H1 (cell line): ENCODE results near the gene SMPDL3B. TPM values are rescaled to one million over a fixed set of nuclear protein-coding genes. Genes with fewer than 3 reads are reported as not detected.

ENCODE experiments used
- CTCF ChIA-PET: fragments of 300-600 bp; sonication (Branson Sonifier 250); formaldehyde crosslinking; loops from one replicate; lab custom pipeline; 2021; ENCODE audit not compliant: partially characterized antibody; lab: Charles Lee
- POLR2A ChIA-PET: fragments of 300-600 bp; sonication (Branson Sonifier 250); formaldehyde crosslinking; loops from one replicate; lab custom pipeline; 2021; ENCODE audit warnings: inconsistent platforms; ENCODE audit not compliant: partially characterized antibody; lab: Charles Lee
- DNase-seq, 2 experiments: peaks; one replicate each; pipeline versions ENCODE4 v3.0.0 to v3.0.0-alpha.2; 2010 to 2022; ENCODE audit warnings: low spot score in 2 of 2, low read depth in 1 of 2, mixed read lengths in 1 of 2
- FAIRE-seq: peaks from 2 replicates; lab custom pipeline; 2011; peaks lifted over from hg19 to GRCh38; lab: Jason Lieb, UNC
- H2AFZ ChIP-seq: 2 replicates; pipeline ENCODE4 v1.8.1; 2012; ENCODE audit warnings: low read length, inconsistent platforms
- H2AK5ac ChIP-seq: 2 replicates; pipeline ENCODE4 v1.6.1; 2013; ENCODE audit warnings: low read depth, low read length
- H2BK120ac ChIP-seq: replicated peaks from 2 replicates; pipeline ENCODE3; 2013; ENCODE audit warnings: low read depth, low read length, inconsistent platforms
- H2BK12ac ChIP-seq: 2 replicates; pipeline ENCODE4 v1.6.1; 2013; ENCODE audit warnings: low read depth, low read length
- H2BK15ac ChIP-seq: 2 replicates; pipeline ENCODE4 v1.6.1; 2013; ENCODE audit warnings: low read length
- H2BK20ac ChIP-seq: 2 replicates; pipeline ENCODE4 v1.6.1; 2013; ENCODE audit warnings: low read length
- H2BK5ac ChIP-seq: 2 replicates; pipeline ENCODE4 v1.6.1; 2013; ENCODE audit warnings: low read depth, low read length
- H3K14ac ChIP-seq: 2 replicates; pipeline ENCODE4 v1.6.1; 2013; ENCODE audit warnings: inconsistent platforms; ENCODE audit not compliant: insufficient read length
- H3K18ac ChIP-seq: 2 replicates; pipeline ENCODE4 v1.6.1; 2013; ENCODE audit warnings: low read length; ENCODE audit errors: extremely low read depth
- H3K23ac ChIP-seq: 2 replicates; pipeline ENCODE4 v1.6.1; 2013; ENCODE audit warnings: inconsistent platforms; ENCODE audit not compliant: insufficient read length
- H3K23me2 ChIP-seq: 2 replicates; pipeline ENCODE4 v1.6.1; 2013; ENCODE audit warnings: low read depth, low read length
- H3K27ac ChIP-seq: 2 replicates; pipeline ENCODE4 v1.6.1; 2011; ENCODE audit warnings: low read depth, low read length, inconsistent platforms
- H3K27me3 ChIP-seq, 4 experiments: replicated peaks in 1 of 4; 1 replicate in 1 of 4; 2 replicates in 3 of 4; pipeline versions ENCODE4 v1.6.1 to v1.8.1; 2011 to 2013; ENCODE audit warnings: low read length in 3 of 4, mild to moderate bottlenecking in 3 of 4, inconsistent platforms in 2 of 4, mixed read lengths in 2 of 4, moderate library complexity in 1 of 4; ENCODE audit not compliant: control insufficient read depth in 3 of 4, insufficient read depth in 3 of 4; ENCODE audit errors: extremely low read depth in 1 of 4
- H3K36me3 ChIP-seq, 4 experiments: 2 replicates each; pipeline versions ENCODE4 v1.6.1 to v1.8.1; 2011 to 2013; ENCODE audit warnings: mild to moderate bottlenecking in 4 of 4, low read length in 3 of 4, moderate library complexity in 2 of 4, control low read depth in 1 of 4, inconsistent platforms in 1 of 4; ENCODE audit not compliant: insufficient read depth in 4 of 4, control insufficient read depth in 2 of 4
- H3K4ac ChIP-seq: replicated peaks from 2 replicates; pipeline ENCODE3; 2013; ENCODE audit warnings: low read length, low read depth, mixed read lengths, inconsistent platforms; ENCODE audit not compliant: insufficient read length
- H3K4me1 ChIP-seq, 4 experiments: replicated peaks in 1 of 4; 1 replicate in 1 of 4; 2 replicates in 3 of 4; pipeline versions ENCODE4 v1.6.1 to v1.8.1; 2011 to 2013; ENCODE audit warnings: low read length in 3 of 4, inconsistent platforms in 2 of 4, mixed read lengths in 1 of 4; ENCODE audit not compliant: insufficient read depth in 4 of 4, control insufficient read depth in 3 of 4
- H3K4me2 ChIP-seq, 2 experiments: 2 replicates each; pipeline versions ENCODE4 v1.6.1 to v1.8.1; 2011 to 2013; ENCODE audit warnings: low read depth in 2 of 2, low read length in 2 of 2, control low read depth in 1 of 2, inconsistent platforms in 1 of 2, mild to moderate bottlenecking in 1 of 2; ENCODE audit not compliant: insufficient read depth in 1 of 2
- H3K4me3 ChIP-seq, 4 experiments: fragments of 200-600, 300-600 bp in 1 of 4; sonication (generic), shearing (Covaris generic), sonication (Bioruptor Twin) in 1 of 4; 2 replicates each; pipeline versions ENCODE4 v1.5.1 to v1.8.1; 2011 to 2016; ENCODE audit warnings: low read length in 4 of 4, low read depth in 3 of 4, control low read depth in 2 of 4, inconsistent platforms in 2 of 4, mild to moderate bottlenecking in 2 of 4, mixed read lengths in 1 of 4, moderate library complexity in 1 of 4; ENCODE audit not compliant: insufficient read depth in 2 of 4; ENCODE audit errors: extremely low read depth in 1 of 4
- H3K56ac ChIP-seq: replicated peaks from 2 replicates; pipeline ENCODE3; 2013; ENCODE audit warnings: low read depth, mild to moderate bottlenecking, mixed read lengths, low read length, inconsistent platforms; ENCODE audit not compliant: insufficient read length
- H3K79me1 ChIP-seq: 2 replicates; pipeline ENCODE4 v1.6.1; 2013; ENCODE audit warnings: low read depth, low read length, control low read depth
- H3K79me2 ChIP-seq, 2 experiments: 2 replicates each; pipeline versions ENCODE4 v1.6.1 to v1.8.1; 2012 to 2013; ENCODE audit warnings: low read length in 2 of 2, mild to moderate bottlenecking in 2 of 2, inconsistent platforms in 1 of 2; ENCODE audit not compliant: insufficient read depth in 2 of 2, control insufficient read depth in 1 of 2
- H3K9ac ChIP-seq, 4 experiments: replicated peaks in 1 of 4; 1 replicate in 1 of 4; 2 replicates in 3 of 4; pipeline versions ENCODE4 v1.6.1 to v1.8.1; 2011 to 2013; ENCODE audit warnings: low read depth in 3 of 4, low read length in 3 of 4, control low read depth in 2 of 4, mild to moderate bottlenecking in 2 of 4, moderate library complexity in 2 of 4, inconsistent platforms in 1 of 4; ENCODE audit errors: extremely low read depth in 1 of 4
- H3K9me3 ChIP-seq, 2 experiments: 2 replicates each; pipeline versions ENCODE4 v1.6.1 to v1.8.1; 2012 to 2013; ENCODE audit warnings: mild to moderate bottlenecking in 2 of 2, moderate library complexity in 2 of 2, control low read depth in 1 of 2, inconsistent platforms in 1 of 2, low read depth in 1 of 2, low read length in 1 of 2, mixed read lengths in 1 of 2; ENCODE audit not compliant: insufficient read depth in 2 of 2
- H4K20me1 ChIP-seq, 2 experiments: replicated peaks in 1 of 2; 2 replicates each; pipeline versions ENCODE3 to v1.8.1; 2011 to 2013; ENCODE audit warnings: inconsistent platforms in 2 of 2, low read length in 2 of 2, mild to moderate bottlenecking in 1 of 2; ENCODE audit not compliant: insufficient read depth in 2 of 2, control insufficient read depth in 1 of 2
- H4K5ac ChIP-seq: 2 replicates; pipeline ENCODE4 v1.6.1; 2013; ENCODE audit warnings: low read length, low read depth, mixed read lengths, inconsistent platforms; ENCODE audit not compliant: insufficient read length
- H4K8ac ChIP-seq: 2 replicates; pipeline ENCODE4 v1.8.0; 2013; ENCODE audit warnings: mild to moderate bottlenecking, moderate library complexity, low read length, inconsistent platforms; ENCODE audit not compliant: insufficient read depth; ENCODE audit errors: extremely low read depth
- H4K91ac ChIP-seq: replicated peaks from 2 replicates; pipeline ENCODE3; 2013; ENCODE audit warnings: low read length, mixed read lengths, inconsistent platforms; ENCODE audit not compliant: insufficient read length
- CBX5 ChIP-seq: fragments of 300-800, 300-1000 bp; sonication (generic); IDR thresholded peaks from 2 replicates; pipeline ENCODE4 v1.7.1; 2016; ENCODE audit warnings: antibody characterized with exemption, low read length, low read depth
- EP300 ChIP-seq, 2 experiments: IDR thresholded peaks; 1 replicate in 1 of 2; 2 replicates in 1 of 2; pipeline ENCODE4 v1.6.1; 2011 to 2012; ENCODE audit warnings: low read depth in 2 of 2, low read length in 2 of 2, mild to moderate bottlenecking in 2 of 2, borderline replicate concordance in 1 of 2, inconsistent platforms in 1 of 2, moderate library complexity in 1 of 2
- FOSL1 ChIP-seq: IDR thresholded peaks from 2 replicates; pipeline ENCODE4 v1.6.1; 2011; ENCODE audit warnings: mild to moderate bottlenecking, low read depth, low read length, moderate library complexity; ENCODE audit not compliant: insufficient read depth
- GABPA ChIP-seq: IDR thresholded peaks from 2 replicates; pipeline ENCODE4 v1.6.1; 2011; ENCODE audit warnings: mild to moderate bottlenecking, low read length, moderate library complexity, borderline replicate concordance; ENCODE audit not compliant: insufficient read depth
- HDAC6 ChIP-seq: IDR thresholded peaks from one replicate; pipeline ENCODE4 v1.7.1; 2012; ENCODE audit warnings: low read depth, mild to moderate bottlenecking, inconsistent platforms, low read length, moderate library complexity
- JUND ChIP-seq: IDR thresholded peaks from 2 replicates; pipeline ENCODE4 v1.6.1; 2011; ENCODE audit warnings: mild to moderate bottlenecking, improper control_type of control experiment, low read length
- RXRA ChIP-seq: IDR thresholded peaks from 2 replicates; pipeline ENCODE4 v1.6.1; 2011; ENCODE audit warnings: low read depth, mild to moderate bottlenecking, low read length, moderate library complexity; ENCODE audit not compliant: insufficient read depth
- SP4 ChIP-seq: IDR thresholded peaks from 2 replicates; pipeline ENCODE4 v1.6.1; 2012; ENCODE audit warnings: low read length, inconsistent platforms
- WGBS, 2 experiments: shearing (Covaris generic) in 1 of 2; methylation state at CpG; one replicate each; pipeline versions ENCODE4 v1.1.6 to v1.1.7; 2013 to 2015; ENCODE audit warnings: low lambda C conversion rate in 2 of 2, mixed read lengths in 2 of 2, inconsistent platforms in 1 of 2, low coverage in 1 of 2, missing lambda C conversion rate in 1 of 2; ENCODE audit not compliant: insufficient replicate concordance in 2 of 2, insufficient coverage in 1 of 2, insufficient read length in 1 of 2; ENCODE audit errors: extremely low coverage in 1 of 2, missing lambda C conversion rate in 1 of 2; 5-methylcytosine and 5-hydroxymethylcytosine counted together
- polyA plus RNA-seq, 7 experiments: library from polyadenylated mRNA; depleted of rRNA in 3 of 7; stranded (reverse) in 5 of 7; unstranded in 2 of 7; fragments of >200 nt in 5 of 7; fragments of 200-250 nt in 2 of 7; gene quantifications; 1 replicate in 5 of 7; 2 replicates in 1 of 7; 4 replicates in 1 of 7; pipeline versions ENCODE4 v1.2.1 to v1.2.3, GENCODE V29; 2011 to 2013; ENCODE audit warnings: missing spikeins in 2 of 7, mixed read lengths in 2 of 7
- total RNA-seq: library from RNA; stranded (reverse); fragmentation: NEBNext Ultra II Directional; extraction: Animal tissue kit (Norgen Biotek cat#: 25700); gene quantifications from 2 replicates; pipeline ENCODE4 v1.2.1, GENCODE V29; 2021

Gene SMPDL3B
- total and polyA plus RNA-seq, 2 of the 8 experiments (the other 6 are each of a cell fraction or from before 2014, with no cell fraction given) = 54.7 to 143 TPM

- peaks cover 3 to 9% (median 8%) of the 10 kb centered on the region in 4 experiments; a peak in 6 of 7 replicates for H3K4me1 ChIP-seq
- no peak overlapping the region for H3K4ac ChIP-seq
- peaks cover 11% of the 10 kb centered on the region for H3K23me2 ChIP-seq
- H2BK120ac ChIP-seq = no peak overlapping the region
- TF ChIP-seq JUND (no peak), CBX5 (no peak), EP300 (IDR thresholded peaks at IDR 0.05; ENCODE audit: borderline replicate concordance in 1 of 2, low read depth in 2 of 2, low read length in 2 of 2) (no peak), GABPA (no peak), RXRA (no peak), SP4 (no peak), HDAC6 (no peak), FOSL1 (no peak)
- no peak overlapping the region for H4K8ac ChIP-seq
- no peak overlapping the region for H2BK15ac ChIP-seq
- 95% methylated on average over 6 of the region's 6 CpGs; no CpG with 5 or more reads in 1 of the 2 experiments for WGBS, 2 experiments
- H3K79me2 ChIP-seq = peaks cover 0 to 9% of the 10 kb centered on the region in 2 experiments; a peak in 3 of 4 replicates
- ChIA-PET POLR2A (interaction anchor here (0.9 to 1.4 kb wide), 3 partner anchors 8 to 25 kb away, joined by 3 read pairs; no protein-coding TSS in a partner anchor), CTCF (interaction anchor here (1.5 to 3.7 kb wide), 3 partner anchors 9 to 52 kb away, joined by 4 to 17 read pairs (median 5); no protein-coding TSS in a partner anchor)
- H3K4me3 ChIP-seq = no peak overlapping the region
- no peak overlapping the region for H2AK5ac ChIP-seq
- peaks cover 5% of the 10 kb centered on the region; the same call in 1 of the 2 replicates for H3K79me1 ChIP-seq
- no peak overlapping the region for H3K4me2 ChIP-seq
- FAIRE-seq (no peak), DNase-seq (no peak)
- no peak overlapping the region for H3K9ac ChIP-seq
- H3K27me3 ChIP-seq = no peaks in the 10 kb centered on the region
- no peak overlapping the region for H2AFZ ChIP-seq
- no peaks in the 10 kb centered on the region for H4K20me1 ChIP-seq
- no peak overlapping the region for H3K18ac ChIP-seq
- H2BK20ac ChIP-seq = no peak overlapping the region
- H2BK12ac ChIP-seq = no peak overlapping the region
- no peaks in the 10 kb centered on the region for H3K36me3 ChIP-seq
- no peak overlapping the region for H3K56ac ChIP-seq
- no peak overlapping the region for H3K14ac ChIP-seq
- no peaks in the 10 kb centered on the region for H3K9me3 ChIP-seq
- H3K27ac ChIP-seq = no peak overlapping the region
- H3K23ac ChIP-seq = no peak overlapping the region
- H4K91ac ChIP-seq = no peak overlapping the region
- H2BK5ac ChIP-seq = no peak overlapping the region
- no peak overlapping the region for H4K5ac ChIP-seq
Measured at GRCh38 chr1:27931184-27931583, 3.6 kb upstream of the SMPDL3B start.
